H1 (cell line): ENCODE results near the gene SBF1. TPM values are rescaled to one million over a fixed set of nuclear protein-coding genes. Genes with fewer than 3 reads are reported as not detected.

Source experiments
- CTCF ChIA-PET: fragments of 300-600 bp; sonication (Branson Sonifier 250); formaldehyde crosslinking; loops from one replicate; lab custom pipeline; 2021; ENCODE audit not compliant: partially characterized antibody; lab: Charles Lee
- POLR2A ChIA-PET: fragments of 300-600 bp; sonication (Branson Sonifier 250); formaldehyde crosslinking; loops from one replicate; lab custom pipeline; 2021; ENCODE audit warnings: inconsistent platforms; ENCODE audit not compliant: partially characterized antibody; lab: Charles Lee
- DNase-seq, 2 experiments: peaks; one replicate each; pipeline versions ENCODE4 v3.0.0 to v3.0.0-alpha.2; 2010 to 2022; ENCODE audit warnings: low spot score in 2 of 2, low read depth in 1 of 2, mixed read lengths in 1 of 2
- FAIRE-seq: peaks from 2 replicates; lab custom pipeline; 2011; peaks lifted over from hg19 to GRCh38; lab: Jason Lieb, UNC
- H2AFZ ChIP-seq: 2 replicates; pipeline ENCODE4 v1.8.1; 2012; ENCODE audit warnings: low read length, inconsistent platforms
- H2AK5ac ChIP-seq: 2 replicates; pipeline ENCODE4 v1.6.1; 2013; ENCODE audit warnings: low read depth, low read length
- H2BK120ac ChIP-seq: replicated peaks from 2 replicates; pipeline ENCODE3; 2013; ENCODE audit warnings: low read depth, low read length, inconsistent platforms
- H2BK12ac ChIP-seq: 2 replicates; pipeline ENCODE4 v1.6.1; 2013; ENCODE audit warnings: low read depth, low read length
- H2BK15ac ChIP-seq: 2 replicates; pipeline ENCODE4 v1.6.1; 2013; ENCODE audit warnings: low read length
- H2BK20ac ChIP-seq: 2 replicates; pipeline ENCODE4 v1.6.1; 2013; ENCODE audit warnings: low read length
- H2BK5ac ChIP-seq: 2 replicates; pipeline ENCODE4 v1.6.1; 2013; ENCODE audit warnings: low read depth, low read length
- H3K14ac ChIP-seq: 2 replicates; pipeline ENCODE4 v1.6.1; 2013; ENCODE audit warnings: inconsistent platforms; ENCODE audit not compliant: insufficient read length
- H3K18ac ChIP-seq: 2 replicates; pipeline ENCODE4 v1.6.1; 2013; ENCODE audit warnings: low read length; ENCODE audit errors: extremely low read depth
- H3K23ac ChIP-seq: 2 replicates; pipeline ENCODE4 v1.6.1; 2013; ENCODE audit warnings: inconsistent platforms; ENCODE audit not compliant: insufficient read length
- H3K23me2 ChIP-seq: 2 replicates; pipeline ENCODE4 v1.6.1; 2013; ENCODE audit warnings: low read depth, low read length
- H3K27ac ChIP-seq: 2 replicates; pipeline ENCODE4 v1.6.1; 2011; ENCODE audit warnings: low read depth, low read length, inconsistent platforms
- H3K27me3 ChIP-seq, 4 experiments: replicated peaks in 1 of 4; 1 replicate in 1 of 4; 2 replicates in 3 of 4; pipeline versions ENCODE4 v1.6.1 to v1.8.1; 2011 to 2013; ENCODE audit warnings: low read length in 3 of 4, mild to moderate bottlenecking in 3 of 4, inconsistent platforms in 2 of 4, mixed read lengths in 2 of 4, moderate library complexity in 1 of 4; ENCODE audit not compliant: control insufficient read depth in 3 of 4, insufficient read depth in 3 of 4; ENCODE audit errors: extremely low read depth in 1 of 4
- H3K36me3 ChIP-seq, 4 experiments: 2 replicates each; pipeline versions ENCODE4 v1.6.1 to v1.8.1; 2011 to 2013; ENCODE audit warnings: mild to moderate bottlenecking in 4 of 4, low read length in 3 of 4, moderate library complexity in 2 of 4, control low read depth in 1 of 4, inconsistent platforms in 1 of 4; ENCODE audit not compliant: insufficient read depth in 4 of 4, control insufficient read depth in 2 of 4
- H3K4ac ChIP-seq: replicated peaks from 2 replicates; pipeline ENCODE3; 2013; ENCODE audit warnings: low read length, low read depth, mixed read lengths, inconsistent platforms; ENCODE audit not compliant: insufficient read length
- H3K4me1 ChIP-seq, 4 experiments: replicated peaks in 1 of 4; 1 replicate in 1 of 4; 2 replicates in 3 of 4; pipeline versions ENCODE4 v1.6.1 to v1.8.1; 2011 to 2013; ENCODE audit warnings: low read length in 3 of 4, inconsistent platforms in 2 of 4, mixed read lengths in 1 of 4; ENCODE audit not compliant: insufficient read depth in 4 of 4, control insufficient read depth in 3 of 4
- H3K4me2 ChIP-seq, 2 experiments: 2 replicates each; pipeline versions ENCODE4 v1.6.1 to v1.8.1; 2011 to 2013; ENCODE audit warnings: low read depth in 2 of 2, low read length in 2 of 2, control low read depth in 1 of 2, inconsistent platforms in 1 of 2, mild to moderate bottlenecking in 1 of 2; ENCODE audit not compliant: insufficient read depth in 1 of 2
- H3K4me3 ChIP-seq, 4 experiments: fragments of 200-600, 300-600 bp in 1 of 4; sonication (generic), shearing (Covaris generic), sonication (Bioruptor Twin) in 1 of 4; 2 replicates each; pipeline versions ENCODE4 v1.5.1 to v1.8.1; 2011 to 2016; ENCODE audit warnings: low read length in 4 of 4, low read depth in 3 of 4, control low read depth in 2 of 4, inconsistent platforms in 2 of 4, mild to moderate bottlenecking in 2 of 4, mixed read lengths in 1 of 4, moderate library complexity in 1 of 4; ENCODE audit not compliant: insufficient read depth in 2 of 4; ENCODE audit errors: extremely low read depth in 1 of 4
- H3K56ac ChIP-seq: replicated peaks from 2 replicates; pipeline ENCODE3; 2013; ENCODE audit warnings: low read depth, mild to moderate bottlenecking, mixed read lengths, low read length, inconsistent platforms; ENCODE audit not compliant: insufficient read length
- H3K79me1 ChIP-seq: 2 replicates; pipeline ENCODE4 v1.6.1; 2013; ENCODE audit warnings: low read depth, low read length, control low read depth
- H3K79me2 ChIP-seq, 2 experiments: 2 replicates each; pipeline versions ENCODE4 v1.6.1 to v1.8.1; 2012 to 2013; ENCODE audit warnings: low read length in 2 of 2, mild to moderate bottlenecking in 2 of 2, inconsistent platforms in 1 of 2; ENCODE audit not compliant: insufficient read depth in 2 of 2, control insufficient read depth in 1 of 2
- H3K9ac ChIP-seq, 4 experiments: replicated peaks in 1 of 4; 1 replicate in 1 of 4; 2 replicates in 3 of 4; pipeline versions ENCODE4 v1.6.1 to v1.8.1; 2011 to 2013; ENCODE audit warnings: low read depth in 3 of 4, low read length in 3 of 4, control low read depth in 2 of 4, mild to moderate bottlenecking in 2 of 4, moderate library complexity in 2 of 4, inconsistent platforms in 1 of 4; ENCODE audit errors: extremely low read depth in 1 of 4
- H3K9me3 ChIP-seq, 2 experiments: 2 replicates each; pipeline versions ENCODE4 v1.6.1 to v1.8.1; 2012 to 2013; ENCODE audit warnings: mild to moderate bottlenecking in 2 of 2, moderate library complexity in 2 of 2, control low read depth in 1 of 2, inconsistent platforms in 1 of 2, low read depth in 1 of 2, low read length in 1 of 2, mixed read lengths in 1 of 2; ENCODE audit not compliant: insufficient read depth in 2 of 2
- H4K20me1 ChIP-seq, 2 experiments: replicated peaks in 1 of 2; 2 replicates each; pipeline versions ENCODE3 to v1.8.1; 2011 to 2013; ENCODE audit warnings: inconsistent platforms in 2 of 2, low read length in 2 of 2, mild to moderate bottlenecking in 1 of 2; ENCODE audit not compliant: insufficient read depth in 2 of 2, control insufficient read depth in 1 of 2
- H4K5ac ChIP-seq: 2 replicates; pipeline ENCODE4 v1.6.1; 2013; ENCODE audit warnings: low read length, low read depth, mixed read lengths, inconsistent platforms; ENCODE audit not compliant: insufficient read length
- H4K8ac ChIP-seq: 2 replicates; pipeline ENCODE4 v1.8.0; 2013; ENCODE audit warnings: mild to moderate bottlenecking, moderate library complexity, low read length, inconsistent platforms; ENCODE audit not compliant: insufficient read depth; ENCODE audit errors: extremely low read depth
- H4K91ac ChIP-seq: replicated peaks from 2 replicates; pipeline ENCODE3; 2013; ENCODE audit warnings: low read length, mixed read lengths, inconsistent platforms; ENCODE audit not compliant: insufficient read length
- ASH2L ChIP-seq: fragments of 200-600, 300-600 bp; sonication (generic); IDR thresholded peaks from one replicate; pipeline ENCODE4 v1.7.1; 2017; ENCODE audit warnings: low read length
- BACH1 ChIP-seq: IDR thresholded peaks from 2 replicates; pipeline ENCODE4 v1.6.1; 2012; ENCODE audit warnings: low read length, improper control_type of control experiment
- CEBPB ChIP-seq: IDR thresholded peaks from 2 replicates; pipeline ENCODE4 v1.6.1; 2012; ENCODE audit warnings: low read depth, low read length
- HDAC6 ChIP-seq: IDR thresholded peaks from one replicate; pipeline ENCODE4 v1.7.1; 2012; ENCODE audit warnings: low read depth, mild to moderate bottlenecking, inconsistent platforms, low read length, moderate library complexity
- KDM1A ChIP-seq: fragments of 200-600, 300-600 bp; sonication (generic); IDR thresholded peaks from 2 replicates; pipeline ENCODE4 v1.7.1; 2016; ENCODE audit warnings: mild to moderate bottlenecking, low read length, borderline replicate concordance
- MAX ChIP-seq: IDR thresholded peaks from 2 replicates; pipeline ENCODE4 v1.6.1; 2012; ENCODE audit warnings: inconsistent platforms
- SIN3A ChIP-seq, 2 experiments: IDR thresholded peaks in 1 of 2; conservative IDR thresholded peaks in 1 of 2; 2 replicates each; pipeline ENCODE4 v1.6.1; 2011 to 2012; ENCODE audit warnings: low read length in 2 of 2, improper control_type of control experiment in 1 of 2, low read depth in 1 of 2, mild to moderate bottlenecking in 1 of 2
- TCF12 ChIP-seq: IDR thresholded peaks from 2 replicates; pipeline ENCODE4 v1.6.1; 2011; ENCODE audit warnings: low read depth, mild to moderate bottlenecking, low read length
- ZNF274 ChIP-seq: IDR thresholded peaks from 2 replicates; pipeline ENCODE4 v1.7.0; 2012; ENCODE audit warnings: low read length, borderline replicate concordance; ENCODE audit errors: extremely low read depth
- WGBS, 2 experiments: shearing (Covaris generic) in 1 of 2; methylation state at CpG; one replicate each; pipeline versions ENCODE4 v1.1.6 to v1.1.7; 2013 to 2015; ENCODE audit warnings: low lambda C conversion rate in 2 of 2, mixed read lengths in 2 of 2, inconsistent platforms in 1 of 2, low coverage in 1 of 2, missing lambda C conversion rate in 1 of 2; ENCODE audit not compliant: insufficient replicate concordance in 2 of 2, insufficient coverage in 1 of 2, insufficient read length in 1 of 2; ENCODE audit errors: extremely low coverage in 1 of 2, missing lambda C conversion rate in 1 of 2; 5-methylcytosine and 5-hydroxymethylcytosine counted together
- polyA plus RNA-seq, 7 experiments: library from polyadenylated mRNA; depleted of rRNA in 3 of 7; stranded (reverse) in 5 of 7; unstranded in 2 of 7; fragments of >200 nt in 5 of 7; fragments of 200-250 nt in 2 of 7; gene quantifications; 1 replicate in 5 of 7; 2 replicates in 1 of 7; 4 replicates in 1 of 7; pipeline versions ENCODE4 v1.2.1 to v1.2.3, GENCODE V29; 2011 to 2013; ENCODE audit warnings: missing spikeins in 2 of 7, mixed read lengths in 2 of 7
- total RNA-seq: library from RNA; stranded (reverse); fragmentation: NEBNext Ultra II Directional; extraction: Animal tissue kit (Norgen Biotek cat#: 25700); gene quantifications from 2 replicates; pipeline ENCODE4 v1.2.1, GENCODE V29; 2021

The SBF1 gene
- total and polyA plus RNA-seq, 2 of the 8 experiments (the other 6 are each of a cell fraction or from before 2014, with no cell fraction given): 29.1 to 71.5 TPM

- Histone ChIP-seq H3K36me3 (peaks cover 23 to 77% (median 53%) of the 10 kb centered on the region in 4 experiments), H3K27ac (no peak overlapping the region), H2BK5ac (no peak overlapping the region), H3K27me3 (no peaks in the 10 kb centered on the region), H3K9me3 (no peaks in the 10 kb centered on the region), H3K79me1 (peaks cover 7% of the 10 kb centered on the region), H3K18ac (no peak overlapping the region), H3K14ac (no peak overlapping the region), H2BK120ac (no peak overlapping the region), H3K4me3 (no peak overlapping the region), H3K23me2 (no peaks in the 10 kb centered on the region; the same call in 1 of the 2 replicates), H2AFZ (no peak overlapping the region), H2AK5ac (no peak overlapping the region), H3K23ac (no peak overlapping the region), H3K9ac (no peak overlapping the region), H2BK15ac (no peak overlapping the region), H3K4ac (no peak overlapping the region), H4K8ac (no peak overlapping the region; the same call in 1 of the 2 replicates), H3K79me2 (peaks cover 0 to 15% of the 10 kb centered on the region in 2 experiments; a peak in 2 of 4 replicates), H2BK12ac (no peak overlapping the region), H3K4me2 (no peak overlapping the region), H3K56ac (no peak overlapping the region), H4K20me1 (peaks cover 11 to 34% of the 10 kb centered on the region in 2 experiments), H4K91ac (no peak overlapping the region), H2BK20ac (no peak overlapping the region), H4K5ac (no peak overlapping the region), H3K4me1 (peaks cover 0 to 1% (median 0%) of the 10 kb centered on the region in 4 experiments; a peak in 1 of 7 replicates)
- 97% methylated on average over 6 of the region's 24 CpGs; no CpG with 5 or more reads in 1 of the 2 experiments for WGBS, 2 experiments
- no peak for DNase-seq
- CTCF ChIA-PET: interaction anchor here (0.6 to 1.9 kb wide), 4 partner anchors 29 to 235 kb away, joined by 3 to 13 read pairs (median 3); no protein-coding TSS in a partner anchor
- FAIRE-seq: no peak
- POLR2A ChIA-PET: interaction anchor here (1.1 kb wide), 1 partner anchor 18 kb away, joined by 4 read pairs; the partner anchor contains the start of gene ADM2
- TF ChIP-seq MAX (no peak), HDAC6 (no peak), ASH2L (no peak), KDM1A (no peak), ZNF274 (no peak), CEBPB (no peak), SIN3A (conservative IDR thresholded peaks at IDR 0.05 in 1 of 2, IDR thresholded peaks at IDR 0.05 in 1 of 2; ENCODE audit: low read depth in 1 of 2, low read length in 2 of 2) (no peak), BACH1 (no peak), TCF12 (no peak)
These were observed 10.4 kb downstream of the SBF1 start for GRCh38 chr22:50464451-50464850.
